Measurements from ENCODE around the gene GPR4.

The GPR4 gene

GRCh38 chr19:45591638-45592005 is 10.4 kb downstream of the GPR4 start:
- Histone ChIP-seq H3K23ac (ENCODE audit: low read depth, low read length, poor library complexity) (peak overlapping the region; percentile 97), H3K79me1 (ENCODE audit: low read depth, low read length) (no peaks in the 10 kb centered on the region), H3K9ac (ENCODE audit: low read depth, low read length, poor library complexity) (peak overlapping the region; percentile 44), H3K27ac (replicated peaks; ENCODE audit: low read length) (no peak overlapping the region), H2BK12ac (ENCODE audit: low read length) (peak overlapping the region; percentile 73), H3K4me2 (ENCODE audit: insufficient read depth, low read length, poor library complexity, severe bottlenecking) (no peak overlapping the region), H2AFZ (ENCODE audit: low read length) (no peak overlapping the region), H3K4me3 (ENCODE audit: low read length in 2 of 2) (no peak overlapping the region), H3K4ac (ENCODE audit: low read length) (no peak overlapping the region), H2AK5ac (ENCODE audit: low read depth, low read length) (peak overlapping the region; percentile 47), H4K91ac (ENCODE audit: low read depth, low read length, poor library complexity) (no peak overlapping the region), H4K8ac (ENCODE audit: low read depth, low read length) (no peak overlapping the region), H2BK120ac (ENCODE audit: low read depth, low read length) (no peak overlapping the region), H2BK15ac (ENCODE audit: low read length) (peak overlapping the region; percentile 75), H3K4me1 (ENCODE audit: control insufficient read depth in 2 of 2, insufficient read depth in 1 of 2, low read depth in 1 of 2, low read length in 2 of 2) (peaks cover 0 to 2% of the 10 kb centered on the region in 2 donors), H2BK5ac (ENCODE audit: low read length) (no peak overlapping the region), H3K9me3 (replicated peaks in 1 of 2; ENCODE audit: control insufficient read depth in 2 of 2, insufficient read depth in 1 of 2, low read depth in 1 of 2, low read length in 2 of 2) (peaks cover 0 to 4% of the 10 kb centered on the region in 2 donors), H3K36me3 (replicated peaks in 1 of 2; ENCODE audit: control insufficient read depth in 2 of 2, insufficient read depth in 2 of 2, low read length in 2 of 2) (no peaks in the 10 kb centered on the region), H3K14ac (ENCODE audit: low read length) (peak overlapping the region; percentile 89), H3K27me3 (ENCODE audit: control insufficient read depth in 3 of 3, insufficient read depth in 3 of 3, low read depth in 1 of 3, low read length in 3 of 3) (peaks cover 2 to 23% (median 9%) of the 10 kb centered on the region in 3 experiments), H3K18ac (ENCODE audit: low read length) (peak overlapping the region; percentile 57)
- no CpG with 5 or more reads among the region's 21 CpGs for WGBS, 2 donors (ENCODE audit: extremely low coverage in 2 of 2, insufficient read length in 2 of 2, insufficient replicate concordance in 1 of 2)
- DNase-seq (ENCODE audit: low spot score): no peak

GRCh38 chr19:45591004-45591637 is 10.9 kb downstream of the GPR4 start:
- Histone ChIP-seq H4K8ac (ENCODE audit: low read depth, low read length) (no peak overlapping the region), H3K4ac (ENCODE audit: low read length) (no peak overlapping the region)
- WGBS, 2 donors (ENCODE audit: extremely low coverage in 2 of 2, insufficient read length in 2 of 2, insufficient replicate concordance in 1 of 2): no CpG with 5 or more reads among the region's 48 CpGs

GRCh38 chr19:45590300-45591003 is 11.6 kb downstream of the GPR4 start:
- no CpG with 5 or more reads among the region's 15 CpGs for WGBS, 2 donors (ENCODE audit: extremely low coverage in 2 of 2, insufficient read length in 2 of 2, insufficient replicate concordance in 1 of 2)
- H3K79me1 ChIP-seq (ENCODE audit: low read depth, low read length): no peaks in the 10 kb centered on the region
- peak overlapping the region; percentile 67 for H3K14ac ChIP-seq (ENCODE audit: low read length)

More at GRCh38 chr19:45591004-45591637, 10.9 kb downstream of the GPR4 start:
- Histone ChIP-seq H3K4me3 (ENCODE audit: low read length in 2 of 2) (no peak overlapping the region), H2BK15ac (ENCODE audit: low read length) (peak overlapping the region; percentile 75), H3K9ac (ENCODE audit: low read depth, low read length, poor library complexity) (peak overlapping the region; percentile 44), H4K91ac (ENCODE audit: low read depth, low read length, poor library complexity) (no peak overlapping the region), H3K27me3 (ENCODE audit: control insufficient read depth in 3 of 3, insufficient read depth in 3 of 3, low read depth in 1 of 3, low read length in 3 of 3) (peaks cover 2 to 20% (median 8%) of the 10 kb centered on the region in 3 experiments), H2BK120ac (ENCODE audit: low read depth, low read length) (no peak overlapping the region), H3K14ac (ENCODE audit: low read length) (peak overlapping the region; percentile 89), H2AFZ (ENCODE audit: low read length) (peak overlapping the region; percentile 77), H3K4me2 (ENCODE audit: insufficient read depth, low read length, poor library complexity, severe bottlenecking) (no peak overlapping the region), H3K18ac (ENCODE audit: low read length) (peak overlapping the region; percentile 57), H3K4me1 (ENCODE audit: control insufficient read depth in 2 of 2, insufficient read depth in 1 of 2, low read depth in 1 of 2, low read length in 2 of 2) (peaks cover 0 to 2% of the 10 kb centered on the region in 2 donors), H3K36me3 (replicated peaks in 1 of 2; ENCODE audit: control insufficient read depth in 2 of 2, insufficient read depth in 2 of 2, low read length in 2 of 2) (no peaks in the 10 kb centered on the region), H3K79me1 (ENCODE audit: low read depth, low read length) (no peaks in the 10 kb centered on the region), H2BK12ac (ENCODE audit: low read length) (peak overlapping the region; percentile 60), H2AK5ac (ENCODE audit: low read depth, low read length) (peak overlapping the region; percentile 47), H3K9me3 (replicated peaks in 1 of 2; ENCODE audit: control insufficient read depth in 2 of 2, insufficient read depth in 1 of 2, low read depth in 1 of 2, low read length in 2 of 2) (peaks cover 0 to 4% of the 10 kb centered on the region in 2 donors), H2BK5ac (ENCODE audit: low read length) (peak overlapping the region; percentile 39), H3K27ac (replicated peaks; ENCODE audit: low read length) (no peak overlapping the region), H3K23ac (ENCODE audit: low read depth, low read length, poor library complexity) (peak overlapping the region; percentile 97)
- DNase-seq (ENCODE audit: low spot score): no peak

GRCh38 chr19:45589768-45590167 is 12.2 kb downstream of the GPR4 start:
- Histone ChIP-seq H3K4ac (ENCODE audit: low read length) (no peak overlapping the region), H3K27ac (replicated peaks; ENCODE audit: low read length) (no peak overlapping the region), H3K4me1 (ENCODE audit: control insufficient read depth in 2 of 2, insufficient read depth in 1 of 2, low read depth in 1 of 2, low read length in 2 of 2) (peaks cover 0 to 2% of the 10 kb centered on the region in 2 donors), H2BK120ac (ENCODE audit: low read depth, low read length) (no peak overlapping the region), H3K9ac (ENCODE audit: low read depth, low read length, poor library complexity) (no peak overlapping the region), H3K79me1 (ENCODE audit: low read depth, low read length) (no peaks in the 10 kb centered on the region), H2BK5ac (ENCODE audit: low read length) (no peak overlapping the region), H3K27me3 (ENCODE audit: control insufficient read depth in 3 of 3, insufficient read depth in 3 of 3, low read depth in 1 of 3, low read length in 3 of 3) (peaks cover 2 to 13% (median 4%) of the 10 kb centered on the region in 3 experiments), H3K36me3 (replicated peaks in 1 of 2; ENCODE audit: control insufficient read depth in 2 of 2, insufficient read depth in 2 of 2, low read length in 2 of 2) (no peaks in the 10 kb centered on the region), H3K4me2 (ENCODE audit: insufficient read depth, low read length, poor library complexity, severe bottlenecking) (no peak overlapping the region), H3K14ac (ENCODE audit: low read length) (no peak overlapping the region), H3K23ac (ENCODE audit: low read depth, low read length, poor library complexity) (no peak overlapping the region), H3K4me3 (ENCODE audit: low read length in 2 of 2) (no peak overlapping the region), H2AK5ac (ENCODE audit: low read depth, low read length) (no peak overlapping the region), H3K9me3 (replicated peaks in 1 of 2; ENCODE audit: control insufficient read depth in 2 of 2, insufficient read depth in 1 of 2, low read depth in 1 of 2, low read length in 2 of 2) (peaks cover 0 to 4% of the 10 kb centered on the region in 2 donors), H3K18ac (ENCODE audit: low read length) (no peak overlapping the region), H2BK12ac (ENCODE audit: low read length) (no peak overlapping the region), H4K8ac (ENCODE audit: low read depth, low read length) (no peak overlapping the region), H2BK15ac (ENCODE audit: low read length) (no peak overlapping the region), H2AFZ (ENCODE audit: low read length) (no peak overlapping the region), H4K91ac (ENCODE audit: low read depth, low read length, poor library complexity) (no peak overlapping the region)
- no CpG with 5 or more reads among the region's 4 CpGs for WGBS, 2 donors (ENCODE audit: extremely low coverage in 2 of 2, insufficient read length in 2 of 2, insufficient replicate concordance in 1 of 2)
- no peak for DNase-seq (ENCODE audit: low spot score)

More at GRCh38 chr19:45590300-45591003, 11.6 kb downstream of the GPR4 start:
- Histone ChIP-seq H3K23ac (ENCODE audit: low read depth, low read length, poor library complexity) (peak overlapping the region; percentile 40), H2BK120ac (ENCODE audit: low read depth, low read length) (no peak overlapping the region), H3K18ac (ENCODE audit: low read length) (no peak overlapping the region), H4K91ac (ENCODE audit: low read depth, low read length, poor library complexity) (no peak overlapping the region), H2BK15ac (ENCODE audit: low read length) (no peak overlapping the region), H3K9me3 (replicated peaks in 1 of 2; ENCODE audit: control insufficient read depth in 2 of 2, insufficient read depth in 1 of 2, low read depth in 1 of 2, low read length in 2 of 2) (peaks cover 0 to 4% of the 10 kb centered on the region in 2 donors), H3K9ac (ENCODE audit: low read depth, low read length, poor library complexity) (no peak overlapping the region), H3K4me3 (ENCODE audit: low read length in 2 of 2) (no peak overlapping the region), H4K8ac (ENCODE audit: low read depth, low read length) (no peak overlapping the region), H3K4me2 (ENCODE audit: insufficient read depth, low read length, poor library complexity, severe bottlenecking) (no peak overlapping the region), H3K36me3 (replicated peaks in 1 of 2; ENCODE audit: control insufficient read depth in 2 of 2, insufficient read depth in 2 of 2, low read length in 2 of 2) (no peaks in the 10 kb centered on the region), H3K27me3 (ENCODE audit: control insufficient read depth in 3 of 3, insufficient read depth in 3 of 3, low read depth in 1 of 3, low read length in 3 of 3) (peaks cover 2 to 16% (median 6%) of the 10 kb centered on the region in 3 experiments), H3K4ac (ENCODE audit: low read length) (no peak overlapping the region), H2AK5ac (ENCODE audit: low read depth, low read length) (no peak overlapping the region), H2AFZ (ENCODE audit: low read length) (peak overlapping the region; percentile 77), H2BK12ac (ENCODE audit: low read length) (peak overlapping the region; percentile 60), H2BK5ac (ENCODE audit: low read length) (peak overlapping the region; percentile 39), H3K27ac (replicated peaks; ENCODE audit: low read length) (no peak overlapping the region), H3K4me1 (ENCODE audit: control insufficient read depth in 2 of 2, insufficient read depth in 1 of 2, low read depth in 1 of 2, low read length in 2 of 2) (peaks cover 0 to 2% of the 10 kb centered on the region in 2 donors)
- no peak for DNase-seq (ENCODE audit: low spot score)

Data from neuronal stem cell (in vitro differentiated cells).